Measurements from ENCODE around the gene MSI2. TPM values are rescaled to one million over a fixed set of nuclear protein-coding genes. Genes with fewer than 3 reads are reported as not detected.
"Not testable (repeated sequence)": the region's sequence is repeated elsewhere in the genome, so short reads cannot be mapped to it uniquely, and the experiment has no call there.

MSI2 gene
- 90.7 TPM for total RNA-seq
- long read RNA-seq, full-length matches to known transcripts, result 2 of 30 reads
- long read RNA-seq, partial matches to known transcripts, result 2 of 30 reads
- long read RNA-seq, other reads (novel, unspliced or antisense), result 26 of 30 reads

DNA sequence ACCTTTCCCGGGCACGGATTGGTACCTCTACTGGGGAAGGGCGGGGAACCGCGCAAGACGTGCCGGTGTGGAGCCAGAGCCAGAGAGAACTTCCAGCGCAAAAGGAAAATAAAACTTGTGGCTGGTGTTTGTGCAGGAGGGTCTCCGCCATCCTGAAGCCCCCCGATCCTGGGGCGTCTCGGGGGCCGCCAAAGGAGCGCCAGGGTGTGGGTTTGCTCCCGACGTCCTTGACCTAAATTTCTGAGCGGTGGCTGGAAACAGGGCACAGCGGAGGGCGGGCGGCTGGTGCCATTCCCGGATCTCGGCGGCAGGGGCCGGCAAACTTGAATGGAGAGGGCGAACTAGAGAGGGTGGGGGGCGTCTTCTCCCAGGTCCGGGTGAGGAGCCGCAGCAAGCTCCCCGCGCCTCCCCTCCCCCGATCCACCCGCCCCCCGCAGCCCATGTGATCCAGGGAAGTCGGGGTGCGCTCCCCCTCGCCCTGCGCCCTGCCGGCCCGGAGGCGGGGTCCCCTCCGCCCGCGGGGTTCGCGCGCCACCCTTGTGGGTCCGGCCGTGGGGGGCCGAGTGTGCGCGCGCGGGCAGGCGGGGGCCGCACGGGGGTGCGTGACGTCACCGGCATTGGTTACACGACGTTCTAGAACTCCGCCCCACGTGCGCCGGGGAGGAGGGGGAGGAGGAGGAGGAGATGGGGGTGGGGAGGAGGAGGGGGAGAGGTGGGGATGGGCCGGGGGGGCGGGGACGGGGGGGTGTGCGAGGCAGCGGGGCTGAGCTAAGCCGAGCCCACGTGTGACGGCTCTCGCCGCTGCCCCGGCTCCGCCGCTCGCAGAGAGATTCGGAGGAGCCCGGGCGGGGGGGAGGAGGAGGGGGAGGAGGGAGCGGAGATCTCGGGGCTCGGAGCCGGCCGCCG is at the start of gene MSI2:
MSI2 (plus strand) TSS at position 748 of the 906 bp plus-strand sequence. CDS start 220 bp downstream, outside the sequence.
- intact Hi-C loops (cut with micrococcal nuclease), result no loop called here
- peak; percentile 97 for DNase-seq
- ATAC-seq, result peak; percentile 90

DNA sequence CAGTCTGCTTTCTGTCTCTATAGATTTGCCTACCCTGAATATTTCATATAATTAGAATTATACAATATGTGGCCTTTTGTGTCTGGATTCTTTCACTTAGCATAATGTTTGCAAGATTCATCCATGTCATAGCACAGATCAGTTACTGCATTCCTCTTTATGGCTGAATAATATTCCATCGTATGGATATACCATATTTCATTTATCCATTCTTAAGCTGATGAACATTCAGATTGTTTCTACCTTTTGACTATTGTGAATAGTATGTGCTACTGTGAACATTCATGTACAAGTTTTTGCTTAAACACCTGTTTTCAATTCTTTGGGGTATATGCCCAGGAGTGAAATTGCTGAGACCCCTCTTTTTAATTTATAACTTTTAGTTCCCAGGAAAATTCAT is 49.4 kb upstream of the MSI2 start:
- no peak for DNase-seq
- ATAC-seq, result no peak
- intact Hi-C loops (cut with micrococcal nuclease), result no loop called here

DNA sequence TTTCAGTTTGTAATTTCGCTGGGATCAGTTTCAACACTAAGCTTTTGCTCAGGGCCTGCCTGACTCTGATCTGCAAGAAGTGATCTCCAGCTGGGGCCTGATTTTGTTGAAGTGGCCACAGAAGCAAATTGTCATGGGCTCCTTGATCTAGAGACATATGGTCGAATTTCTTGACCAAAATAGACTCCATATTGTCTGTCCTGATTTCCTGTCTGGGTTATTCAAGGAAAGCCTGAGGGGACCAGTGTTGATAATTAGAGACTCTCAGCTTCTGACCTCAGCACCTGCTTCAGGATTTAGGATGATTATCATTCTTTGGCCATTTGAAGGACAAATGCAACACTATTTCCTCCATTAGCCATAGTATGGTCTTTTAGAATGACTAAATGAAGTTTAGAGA is 48.9 kb upstream of the MSI2 start:
- no peak for DNase-seq
- intact Hi-C loops (cut with micrococcal nuclease), result no loop called here
- no peak for ATAC-seq

DNA sequence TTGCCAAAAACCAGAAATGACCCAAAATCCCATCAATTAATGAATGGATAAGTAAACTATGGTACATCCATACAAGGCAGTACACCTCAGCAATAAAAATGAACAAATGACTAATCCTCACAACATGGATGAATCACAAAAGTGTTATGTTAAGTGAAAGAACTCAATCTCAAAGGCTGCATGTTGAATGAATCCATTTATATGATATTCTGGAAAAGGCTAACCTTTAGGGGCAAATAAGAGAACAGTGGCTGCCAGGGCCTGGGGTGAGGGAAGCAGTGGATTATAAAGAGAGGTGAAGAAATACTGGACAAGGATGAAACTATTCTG is 46.1 kb upstream of the MSI2 start:
- DNase-seq (no peak), ATAC-seq (no peak)
- intact Hi-C loops (cut with micrococcal nuclease), result no loop called here

DNA sequence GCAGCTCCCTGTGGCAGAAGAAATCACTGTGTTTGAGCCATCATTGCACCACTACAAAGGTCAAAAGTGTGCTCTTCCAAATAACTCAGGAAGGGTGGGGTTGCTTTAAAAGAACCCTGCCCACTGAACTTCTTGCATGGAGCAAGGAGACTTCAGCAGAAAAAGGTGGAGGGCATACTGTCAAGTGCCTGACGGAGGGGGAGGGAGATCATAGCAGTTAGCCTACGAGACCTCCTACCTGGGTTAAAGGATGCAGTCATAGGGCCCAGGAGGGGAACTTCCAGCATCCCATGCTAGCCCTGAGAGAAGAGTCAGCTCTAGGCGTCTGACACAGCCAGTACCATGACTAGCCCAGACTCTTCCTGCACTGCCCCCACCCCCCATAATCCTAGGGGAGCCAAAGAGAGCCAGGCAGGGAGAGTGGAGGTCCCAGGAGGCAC is 45.3 kb upstream of the MSI2 start:
- DNase-seq (no peak), ATAC-seq (no peak)
- intact Hi-C loops (cut with micrococcal nuclease), result no loop called here

DNA sequence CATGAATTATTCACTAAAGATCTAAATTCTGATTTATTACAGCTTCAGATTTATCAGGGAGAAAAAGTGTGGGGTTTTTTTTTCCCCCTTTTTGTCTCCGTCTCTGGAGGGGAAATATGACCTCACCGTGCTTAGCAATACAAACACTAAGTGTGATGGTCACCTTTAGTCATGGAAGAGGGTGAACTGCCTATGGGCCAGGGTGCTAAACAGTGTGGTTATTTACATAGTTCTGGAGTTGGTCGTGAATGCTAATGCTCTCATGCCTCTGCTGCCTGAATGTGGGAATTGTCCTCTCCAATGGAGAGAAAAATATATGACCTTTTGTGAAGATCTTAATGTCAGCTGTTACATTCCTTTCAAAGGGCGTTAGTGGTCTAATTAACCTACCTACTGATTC is 44.8 kb upstream of the MSI2 start:
- ATAC-seq (no peak), DNase-seq (no peak)
- intact Hi-C loops (cut with micrococcal nuclease), result no loop called here

DNA sequence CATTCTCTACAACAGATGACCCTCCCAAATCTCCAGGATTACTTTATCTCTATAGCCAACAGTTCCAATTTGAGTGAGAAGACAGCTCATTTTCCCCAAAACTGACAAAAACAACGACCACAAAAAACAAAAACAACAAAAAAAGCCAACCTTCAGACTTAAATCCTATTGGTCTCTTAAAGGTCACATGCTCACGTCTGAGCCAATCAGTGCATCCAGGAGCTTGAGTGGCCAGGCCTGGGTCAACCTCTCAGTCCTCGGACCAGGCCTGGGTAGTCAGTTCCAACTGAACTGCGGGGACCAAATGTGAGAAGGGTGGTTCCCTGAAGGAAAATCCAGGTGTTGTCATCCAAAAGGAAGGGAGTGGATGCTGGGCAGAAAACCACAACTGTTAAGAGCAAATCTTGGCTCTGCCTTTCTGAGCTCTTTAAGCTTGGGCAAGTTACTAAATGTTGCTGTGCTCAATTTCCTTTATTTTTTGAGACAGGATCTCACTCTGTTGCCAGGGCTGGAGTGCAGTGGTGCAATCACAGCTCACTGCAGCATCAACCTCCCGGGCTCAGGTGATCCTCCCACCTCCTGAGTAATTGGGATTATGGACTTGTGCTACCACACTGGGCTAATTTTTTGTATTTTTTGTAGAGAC is 43.0 kb upstream of the MSI2 start:
- ATAC-seq (no peak), DNase-seq (no peak)
- intact Hi-C loops (cut with micrococcal nuclease), result no loop called here

DNA sequence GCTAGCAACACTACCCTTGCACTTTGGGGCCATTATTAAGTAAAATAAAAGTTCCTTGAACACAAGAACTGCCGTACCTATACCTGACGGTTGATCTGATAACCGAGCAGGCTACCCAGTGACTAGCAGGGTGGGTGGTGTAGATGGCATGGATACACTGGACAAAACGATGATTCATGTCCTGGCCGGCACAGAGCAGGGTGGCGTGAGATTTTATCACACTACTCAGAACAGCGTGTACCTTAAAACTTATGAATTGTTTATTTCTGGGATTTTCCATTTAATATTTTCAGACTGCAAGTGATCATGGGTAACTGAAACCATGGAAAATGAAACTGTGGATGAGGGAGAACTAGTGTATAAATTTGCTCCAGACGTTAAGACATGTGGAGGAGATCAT is 41.0 kb upstream of the MSI2 start:
- no peak for DNase-seq
- intact Hi-C loops (cut with micrococcal nuclease), result no loop called here
- ATAC-seq, result no peak

DNA sequence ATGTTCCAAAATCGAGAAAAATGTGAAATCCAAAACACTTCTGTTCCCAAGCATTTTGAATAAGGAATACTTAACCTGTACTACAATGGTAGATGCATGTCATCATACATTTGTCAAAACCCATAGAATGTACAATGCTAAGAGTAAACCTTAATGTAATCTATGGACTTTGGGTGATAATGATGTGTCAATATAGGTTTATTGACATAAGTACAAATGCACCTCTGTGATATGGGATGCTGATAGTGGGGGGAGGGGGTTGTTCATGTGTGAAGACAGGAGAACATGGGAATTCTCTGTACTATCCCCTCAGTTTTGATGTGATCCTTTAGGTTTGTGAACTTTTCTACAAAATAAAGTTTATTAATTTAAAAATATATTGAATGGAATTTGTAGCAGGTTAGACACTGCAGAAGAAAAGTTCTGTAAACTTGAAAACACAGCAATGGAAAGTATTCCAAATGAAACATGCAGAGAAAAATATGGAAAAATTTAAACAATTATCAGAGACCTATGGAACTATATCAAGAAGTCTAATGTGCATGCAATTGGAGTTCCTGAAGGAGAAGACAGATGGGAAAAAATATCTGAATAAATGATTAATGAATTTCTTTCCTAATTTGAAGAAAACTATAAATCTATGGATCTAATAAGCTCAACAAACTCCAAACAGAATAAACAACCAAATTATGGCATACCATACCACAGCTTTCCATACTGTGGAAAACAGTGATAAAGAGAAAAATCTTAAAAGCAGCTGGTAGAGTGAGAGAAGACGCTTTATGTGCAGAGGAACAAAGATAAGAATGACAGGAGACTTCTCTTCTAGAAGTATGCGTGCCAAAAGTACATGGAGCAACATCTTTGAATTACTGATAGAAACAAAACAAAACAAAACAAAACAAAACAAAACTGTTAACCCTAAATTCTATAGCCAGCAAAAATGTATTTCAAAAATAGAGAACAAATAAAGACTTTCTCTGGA is 34.7 kb upstream of the MSI2 start:
- intact Hi-C loops (cut with micrococcal nuclease), result no loop called here
- no peak for DNase-seq
- no peak for ATAC-seq

DNA sequence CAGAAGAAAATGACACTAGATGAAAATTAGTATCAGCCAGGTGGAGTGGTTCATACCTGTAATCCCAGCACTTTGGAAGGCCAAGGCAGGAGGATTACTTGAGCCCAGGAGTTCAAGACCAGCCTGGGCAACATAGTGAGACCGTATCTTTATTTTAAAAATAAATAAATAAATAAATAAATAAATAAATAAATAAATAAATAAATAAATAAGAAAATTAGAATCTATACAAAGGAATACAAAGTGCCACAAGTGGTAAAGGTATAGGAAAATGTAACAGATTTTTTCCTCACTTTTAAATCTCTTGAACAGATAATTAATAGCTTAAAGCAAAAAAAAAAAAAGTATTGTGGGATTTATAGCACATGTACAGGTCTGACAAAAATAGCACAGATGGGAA is 33.9 kb upstream of the MSI2 start:
- DNase-seq; ATAC-seq; intact Hi-C loops (cut with micrococcal nuclease): not testable (repeated sequence)

DNA sequence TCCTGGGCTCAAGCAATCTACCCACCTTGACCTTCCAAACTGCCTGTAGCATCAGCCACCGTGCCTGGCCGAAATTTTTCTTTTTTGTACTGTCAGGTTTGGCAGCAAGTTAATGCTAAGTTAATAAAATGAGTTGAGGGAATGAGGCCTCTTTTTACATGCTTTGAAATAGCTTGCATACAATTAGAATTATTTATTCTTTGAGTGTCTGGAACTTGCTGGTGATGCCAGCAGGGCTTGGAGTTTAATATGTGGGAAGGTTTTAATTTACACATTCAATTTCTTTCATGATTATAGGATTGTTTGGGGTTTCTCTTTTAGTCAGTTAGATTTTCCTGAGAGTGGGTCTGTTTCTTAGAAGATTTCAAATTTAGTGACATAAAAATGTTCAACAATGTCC is 31.2 kb upstream of the MSI2 start:
- intact Hi-C loops (cut with micrococcal nuclease), result no loop called here
- ATAC-seq (no peak), DNase-seq (no peak)

DNA sequence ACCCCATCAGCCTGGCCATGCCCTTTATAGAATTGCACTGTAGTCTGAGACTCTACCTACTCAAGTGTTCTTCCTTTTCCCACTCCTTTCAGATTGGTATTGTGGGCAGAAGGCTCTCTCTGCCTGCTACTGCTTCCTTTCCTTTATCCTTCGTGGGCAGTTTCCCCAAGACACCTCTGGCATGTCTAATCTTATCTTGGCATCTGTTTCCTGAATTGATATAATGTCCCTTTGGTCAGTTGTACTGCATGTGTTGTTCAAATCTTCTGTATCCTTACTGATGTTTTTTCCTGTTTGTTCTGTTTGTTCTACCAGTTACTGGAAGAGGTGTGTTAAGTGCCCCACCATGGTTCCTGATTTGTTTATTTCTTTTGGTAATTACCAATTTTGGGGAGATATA is 29.5 kb upstream of the MSI2 start:
- ATAC-seq, result no peak
- intact Hi-C loops (cut with micrococcal nuclease), result no loop called here
- DNase-seq, result no peak

DNA sequence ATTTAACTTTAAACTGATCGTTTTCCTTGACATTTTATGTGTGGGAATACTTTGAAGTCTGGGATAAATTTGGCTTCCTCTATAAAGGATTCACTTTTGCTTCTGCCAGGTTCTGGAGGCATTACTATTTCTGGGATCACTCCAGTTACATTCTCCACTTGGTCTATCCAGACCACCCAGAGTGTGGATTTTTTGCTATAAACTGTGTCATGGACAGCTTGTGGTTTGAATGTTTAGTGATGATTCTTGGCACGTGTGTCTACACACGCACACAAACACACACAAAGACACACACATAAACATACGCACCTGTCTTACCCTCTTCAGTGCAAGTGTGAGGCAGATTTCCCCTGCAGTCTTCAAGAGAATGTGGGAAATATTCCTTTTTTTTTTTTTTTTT is 27.4 kb upstream of the MSI2 start:
- ATAC-seq, result no peak
- intact Hi-C loops (cut with micrococcal nuclease), result no loop called here
- no peak for DNase-seq

DNA sequence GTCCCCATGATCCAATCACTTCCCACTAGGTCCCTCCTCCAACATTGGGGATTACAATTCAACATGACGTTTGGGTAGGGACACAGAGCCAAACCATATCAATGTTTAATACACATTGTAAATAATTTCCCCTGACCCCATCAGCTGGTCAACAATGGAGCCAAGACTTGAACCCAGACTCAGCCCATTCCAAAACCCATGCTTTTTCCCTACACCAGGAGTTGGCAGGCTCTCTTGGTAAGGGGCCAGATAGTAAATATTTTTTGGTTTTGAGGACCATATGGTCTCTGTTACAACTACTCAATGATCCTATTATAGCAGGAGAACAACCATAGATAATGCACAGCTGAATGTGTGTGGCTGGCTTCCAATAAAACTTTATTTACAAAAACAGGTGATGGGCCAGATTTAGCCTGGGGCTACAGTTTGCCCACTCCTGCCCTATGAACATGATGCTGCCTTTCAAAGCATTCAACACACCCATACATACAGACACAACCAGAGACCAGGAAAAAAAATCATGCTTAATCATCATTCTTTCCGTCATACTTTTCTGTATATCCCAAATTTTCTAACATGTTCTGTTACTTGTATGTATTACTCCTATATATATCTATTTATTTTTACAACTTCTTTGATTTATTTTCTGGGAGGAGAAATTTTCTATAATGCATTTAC is 22.1 kb upstream of the MSI2 start:
- no peak for ATAC-seq
- intact Hi-C loops (cut with micrococcal nuclease), result no loop called here
- no peak for DNase-seq

DNA sequence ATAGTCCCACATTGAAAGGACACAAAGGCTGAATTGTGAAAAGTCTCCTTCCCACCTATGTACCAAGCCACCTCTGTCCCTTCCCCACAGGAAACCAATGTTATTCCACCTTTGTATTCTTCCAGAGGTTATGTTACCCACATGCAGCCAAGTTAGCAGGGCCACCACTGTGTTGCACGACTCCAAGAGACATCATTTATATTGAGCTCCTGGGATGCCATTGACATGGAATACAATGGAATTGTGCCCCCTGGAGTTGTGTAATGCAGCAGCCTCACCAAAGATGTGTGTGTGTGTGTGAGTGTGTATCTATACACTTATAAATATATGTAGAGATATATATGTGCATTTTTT is 21.6 kb upstream of the MSI2 start:
- ATAC-seq (no peak), DNase-seq (no peak)
- intact Hi-C loops (cut with micrococcal nuclease), result no loop called here

DNA sequence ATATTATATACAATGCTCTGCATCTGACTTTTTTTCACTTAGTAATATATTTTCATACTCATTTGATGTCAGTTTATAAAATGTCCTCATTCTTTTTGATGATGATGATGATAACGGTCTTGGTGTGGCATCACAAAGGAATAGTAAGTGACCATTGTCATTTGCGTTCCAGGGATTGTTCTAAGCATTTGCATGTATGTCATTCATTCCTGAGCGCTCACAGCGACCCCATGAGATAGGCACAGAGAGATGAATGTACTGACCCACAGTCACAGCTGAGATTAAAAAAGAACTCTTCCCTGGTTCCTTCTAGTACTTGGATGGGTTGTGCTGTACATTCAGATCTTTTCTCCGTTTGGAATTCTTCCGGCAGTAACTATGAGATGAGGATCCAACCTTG is 21.2 kb upstream of the MSI2 start:
- no peak for DNase-seq
- intact Hi-C loops (cut with micrococcal nuclease), result no loop called here

DNA sequence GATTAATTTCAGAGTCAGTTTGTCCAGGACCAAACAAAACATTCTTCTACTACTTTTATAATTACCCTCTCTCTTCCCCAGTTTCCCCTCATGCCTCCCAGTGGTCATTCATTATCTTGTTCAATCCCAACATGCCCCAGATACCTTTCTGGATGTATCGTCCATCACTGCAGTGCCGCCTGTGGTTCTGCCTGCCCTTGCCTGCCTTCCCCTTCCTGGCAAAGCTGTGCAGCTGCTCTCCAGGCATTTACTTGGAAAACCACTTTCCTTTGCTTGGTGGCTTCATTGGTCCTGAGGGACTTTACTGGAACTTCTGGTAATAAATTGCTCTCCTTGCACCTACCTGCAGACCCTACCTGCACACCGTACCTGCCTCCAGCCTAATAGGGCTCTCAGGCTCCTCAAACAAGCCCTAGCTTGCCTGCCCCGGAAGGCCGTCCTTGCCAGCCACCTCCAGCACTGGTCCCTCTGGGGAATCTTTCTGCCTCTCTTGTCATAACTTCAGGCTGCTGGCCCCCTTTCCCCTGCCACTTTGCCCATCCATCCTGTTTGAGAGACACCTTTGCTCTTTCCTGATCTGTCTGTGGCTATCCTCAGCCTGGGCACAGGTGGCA is 19.5 kb upstream of the MSI2 start:
- DNase-seq, result no peak
- ATAC-seq, result no peak
- intact Hi-C loops (cut with micrococcal nuclease), result no loop called here

More for the DNA sequence above, 21.2 kb upstream of the MSI2 start:
- ATAC-seq, result no peak

DNA sequence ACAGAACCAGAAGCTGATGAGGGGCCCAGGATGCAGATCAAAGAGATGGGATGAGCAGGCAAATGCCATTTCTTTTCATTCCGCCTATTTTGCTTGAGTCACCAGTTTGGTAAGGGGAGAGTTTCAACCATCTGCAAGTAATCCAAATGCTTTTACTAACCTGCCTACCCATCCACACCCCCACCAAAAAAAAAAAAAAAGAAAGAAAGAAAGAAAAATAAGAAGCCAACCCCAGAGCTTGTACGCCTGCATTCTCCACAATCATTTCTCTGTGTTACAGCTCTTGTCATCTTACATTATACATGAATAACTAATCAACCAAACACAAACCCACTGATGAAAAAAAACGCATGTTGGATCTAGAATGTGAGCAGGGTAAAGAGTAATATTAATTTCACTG is 15.7 kb upstream of the MSI2 start:
- no peak for ATAC-seq
- DNase-seq, result no peak
- intact Hi-C loops (cut with micrococcal nuclease), result loop anchor here (5.0 kb wide), 1 partner anchor 432 kb away; no protein-coding TSS in a partner anchor
